ENCODE data around the gene PATZ1. TPM values are rescaled to one million over a fixed set of nuclear protein-coding genes. Genes with fewer than 3 reads are reported as not detected.

Gene PATZ1
- total and polyA plus RNA-seq, 2 of the 4 experiments (the other 2 are of a cell fraction) = 6.5 to 10.5 TPM

- TF ChIP-seq CTCF (conservative IDR thresholded peaks at IDR 0.05; ENCODE audit: low read depth, low read length) (no peak), MXI1 (IDR thresholded peaks at IDR 0.05; ENCODE audit: borderline replicate concordance, low read depth, low read length) (peak; percentile 47; the same call in 1 of the 2 replicates), CEBPB (IDR thresholded peaks at IDR 0.05; ENCODE audit: low read depth, low read length) (no peak), RCOR1 (IDR thresholded peaks at IDR 0.05; ENCODE audit: insufficient replicate concordance, low read length) (no peak), MAFK (IDR thresholded peaks at IDR 0.05; ENCODE audit: low read depth, low read length) (no peak)
Observed at GRCh38 chr22:31346255-31346732, at the start of gene PATZ1 (continued).

Data from IMR-90 (cell line).